Tibial nerve (tissue), 3 donors: ENCODE results near the gene RPS5.

Source experiments
- CTCF ChIP-seq, 5 experiments: fragments of 200-600 bp in 3 of 5; fragments of 450-650 bp in 2 of 5; sonication (generic) in 3 of 5; IDR thresholded peaks; one replicate each; pipeline ENCODE4 v1.5.1; 2016 to 2019; ENCODE audit warnings: antibody characterized with exemption in 5 of 5, mild to moderate bottlenecking in 3 of 5, moderate library complexity in 2 of 5
- POLR2A ChIP-seq, 2 donors: fragments of 450-650 bp; IDR thresholded peaks; one replicate each; pipeline ENCODE4 v1.6.1; 2017; ENCODE audit warnings: antibody characterized with exemption in 2 of 2, mild to moderate bottlenecking in 2 of 2, moderate library complexity in 2 of 2

- no peak for TF ChIP-seq POLR2A (IDR thresholded peaks at IDR 0.05)
- no peak for TF ChIP-seq CTCF (IDR thresholded peaks at IDR 0.05)
Observed at GRCh38 chr19:58361900-58362271, 25.2 kb upstream of the RPS5 start.
